GM23248 (cell line): Measurements from ENCODE around the gene C1orf52.

Source experiments
- EZH2 ChIP-seq: fragments of 200-600 bp; sonication (generic); IDR thresholded peaks from 2 replicates; pipeline ENCODE4 v1.6.1; 2018; ENCODE audit warnings: antibody characterized with exemption, mild to moderate bottlenecking; ENCODE audit not compliant: insufficient read depth, poor library complexity, severe bottlenecking
- EZH2phosphoT487 ChIP-seq: fragments of 200-600 bp; sonication (generic); IDR thresholded peaks from 2 replicates; pipeline ENCODE4 v1.6.1; 2018; ENCODE audit warnings: antibody characterized with exemption, moderate library complexity, mild to moderate bottlenecking, low read depth; ENCODE audit not compliant: insufficient read depth

DNA sequence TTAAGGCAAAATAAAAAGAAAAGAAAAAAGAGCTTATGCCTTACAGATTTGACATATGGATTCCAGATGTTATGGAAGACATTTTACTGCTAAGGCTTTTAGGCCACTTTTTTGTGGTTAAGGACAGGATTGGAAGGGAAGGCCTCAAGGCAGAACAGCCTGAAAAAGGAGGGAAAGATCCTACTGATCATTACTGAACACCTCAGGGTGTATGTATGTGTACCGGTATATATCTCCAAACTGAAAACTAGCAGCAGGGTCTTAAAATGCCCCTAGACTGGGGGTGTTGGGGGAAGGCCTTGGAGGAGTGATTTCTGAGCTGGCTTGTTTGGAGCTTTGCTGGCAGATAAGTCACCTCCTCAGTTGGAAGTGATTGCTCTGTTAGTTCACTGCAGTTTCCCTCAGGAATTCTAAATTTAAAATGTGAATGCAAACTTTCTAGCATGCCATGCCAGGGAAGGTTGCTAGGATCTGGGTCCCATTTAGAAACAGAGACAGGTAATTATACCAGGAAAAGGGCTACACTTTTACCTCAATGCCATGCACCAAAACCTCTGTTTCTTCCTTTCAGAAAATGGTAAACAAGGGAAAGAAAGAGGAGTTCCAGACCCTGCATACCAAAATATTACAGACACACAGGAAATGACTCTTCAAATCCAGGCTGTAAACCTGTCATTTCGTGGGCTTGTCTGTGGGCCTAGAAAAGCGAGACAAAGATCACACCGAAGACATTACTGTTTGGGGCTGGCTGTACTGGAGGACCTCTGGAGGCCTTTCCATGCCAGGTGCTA, 15.0 kb downstream of the C1orf52 start:
- TF ChIP-seq EZH2phosphoT487 (no peak), EZH2 (no peak)
